HL-60/S4 (cell line): Measurements from ENCODE around the gene PYROXD2.
"Not testable (repeated sequence)": the region's sequence is repeated elsewhere in the genome, so short reads cannot be mapped to it uniquely, and the experiment has no call there.

Experiments
- in situ Hi-C: fragments of 300-500 bp; cut with MboI; formaldehyde crosslinking; loops from 2 replicates; pipeline ENCODE4 v1.14.3; 2022; ENCODE audit warnings: low sequenced_read_pairs

The PYROXD2 gene

DNA sequence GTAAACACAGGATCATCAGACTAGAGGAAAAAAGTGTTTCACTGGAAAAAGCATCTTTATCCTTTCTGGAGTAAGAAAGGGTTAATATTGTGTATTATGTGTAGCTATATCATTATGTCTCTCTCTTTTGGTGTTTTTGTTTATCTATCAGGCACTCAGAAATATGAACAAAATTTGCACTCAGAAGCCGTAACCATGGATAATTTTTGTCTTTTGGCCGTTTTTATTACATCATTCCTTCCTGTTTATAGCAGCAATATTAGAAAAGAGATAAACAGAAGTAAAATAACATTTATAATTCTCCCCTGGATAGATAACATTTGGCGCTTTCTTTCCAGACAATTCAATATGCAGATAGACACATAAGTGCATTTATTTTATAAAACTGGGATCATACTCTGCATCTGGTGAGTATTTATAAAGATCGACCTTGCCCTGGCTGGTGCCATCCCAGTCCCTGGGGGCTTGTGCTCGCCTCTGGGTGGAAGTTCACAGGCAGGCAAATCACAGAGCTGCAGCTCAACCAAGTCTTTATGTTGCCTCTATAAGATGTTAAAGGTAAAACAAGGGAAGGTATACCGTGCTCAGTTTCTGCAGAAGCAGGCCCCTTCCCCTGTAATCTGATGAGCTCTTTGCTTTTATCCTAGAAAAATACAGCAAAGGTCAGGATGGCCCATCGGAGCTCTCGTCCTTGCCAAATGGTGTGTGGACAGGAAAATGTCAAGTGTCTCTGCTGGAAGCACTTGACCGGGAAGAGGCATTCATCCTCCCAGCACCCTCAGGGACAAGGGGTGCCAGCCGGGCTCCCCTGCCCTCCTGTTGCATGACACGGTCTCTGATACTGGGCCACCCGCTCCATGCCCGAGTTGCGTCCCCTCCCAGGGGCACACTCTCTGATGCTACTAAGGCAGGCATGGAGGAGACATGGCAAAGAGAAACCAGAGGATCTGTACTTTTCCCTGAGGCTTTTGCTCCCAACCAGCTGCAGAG is 43.9 kb downstream of the PYROXD2 start:
- in situ Hi-C loops = no loop called here

DNA sequence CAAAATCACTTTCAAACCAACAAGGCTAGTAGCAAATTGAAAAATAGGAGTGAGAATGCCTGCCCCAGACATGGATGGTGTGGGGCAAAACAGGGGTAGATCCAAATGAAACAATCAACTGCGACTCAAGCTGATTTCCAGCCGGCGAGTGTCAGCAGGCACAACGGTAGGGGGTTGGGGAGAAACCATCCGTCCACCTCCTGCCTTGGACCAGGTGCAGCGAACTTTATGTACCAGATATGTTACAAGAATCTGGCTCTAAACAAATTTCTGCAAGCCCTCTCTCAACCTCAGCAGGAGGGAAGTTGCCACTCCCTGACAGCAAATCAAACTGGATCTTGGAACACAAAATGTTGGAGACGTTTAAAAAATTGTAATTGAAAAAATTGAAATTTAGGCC is 45.2 kb downstream of the PYROXD2 start:
- in situ Hi-C loops = no loop called here

DNA sequence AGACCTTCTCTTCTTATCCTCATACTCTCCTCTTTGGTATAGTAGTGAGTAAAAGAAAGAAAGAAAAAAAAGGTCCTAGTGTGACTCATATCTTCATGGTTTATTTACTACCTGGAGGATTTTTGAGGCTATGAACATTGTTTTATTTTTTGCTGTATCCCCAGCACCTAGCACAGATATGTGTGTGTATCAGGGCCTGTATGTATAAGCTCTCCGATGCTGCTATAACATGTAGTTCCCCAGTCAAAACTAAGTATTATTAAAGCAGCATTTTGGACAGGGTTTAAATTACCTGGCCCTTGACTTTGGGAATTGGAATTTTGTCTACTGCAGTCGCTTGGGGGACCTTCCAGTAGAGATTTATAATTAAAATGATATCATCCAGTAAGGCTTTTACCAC is 46.3 kb downstream of the PYROXD2 start:
- in situ Hi-C loops = no loop called here

DNA sequence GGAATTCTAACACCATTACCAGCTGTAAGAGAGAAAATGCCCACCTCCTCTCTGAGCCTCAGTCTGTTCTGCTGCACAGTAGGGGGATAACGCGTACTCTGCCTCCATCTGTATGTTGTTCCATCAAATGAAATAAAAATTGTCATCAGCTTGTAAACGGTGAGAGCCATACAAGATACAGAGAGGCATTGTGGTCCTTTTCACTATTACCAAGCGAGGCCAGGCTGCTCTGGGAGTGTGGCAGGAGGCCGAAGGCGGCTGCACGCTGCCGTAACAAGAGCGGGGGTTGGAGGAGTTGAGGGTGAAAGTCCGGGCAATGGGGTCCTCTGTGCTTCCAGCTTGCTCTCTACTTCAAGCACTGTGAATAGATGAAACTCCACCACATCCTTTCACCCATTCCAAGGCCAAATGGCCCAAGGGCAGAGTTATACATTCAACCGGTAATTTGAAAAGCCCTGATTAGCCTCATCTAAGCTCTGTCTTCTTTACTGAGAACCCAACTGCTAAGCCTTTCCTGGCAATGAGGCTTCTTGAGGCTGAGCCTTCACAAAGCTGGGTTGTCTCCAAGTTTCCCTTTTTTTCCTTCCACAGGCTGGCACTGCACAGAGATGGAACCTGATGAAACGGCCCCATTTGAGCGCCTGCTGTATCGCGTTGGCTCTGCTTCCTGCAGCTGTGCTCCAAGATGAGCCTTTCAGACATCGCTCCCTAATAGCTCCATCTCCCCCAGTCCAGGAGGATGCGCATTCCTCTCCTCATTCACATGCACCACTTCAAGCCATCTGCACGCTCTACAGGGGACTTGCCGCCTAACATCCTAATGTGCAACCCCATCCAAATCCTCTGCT is 47.2 kb downstream of the PYROXD2 start:
- in situ Hi-C loops = no loop called here

DNA sequence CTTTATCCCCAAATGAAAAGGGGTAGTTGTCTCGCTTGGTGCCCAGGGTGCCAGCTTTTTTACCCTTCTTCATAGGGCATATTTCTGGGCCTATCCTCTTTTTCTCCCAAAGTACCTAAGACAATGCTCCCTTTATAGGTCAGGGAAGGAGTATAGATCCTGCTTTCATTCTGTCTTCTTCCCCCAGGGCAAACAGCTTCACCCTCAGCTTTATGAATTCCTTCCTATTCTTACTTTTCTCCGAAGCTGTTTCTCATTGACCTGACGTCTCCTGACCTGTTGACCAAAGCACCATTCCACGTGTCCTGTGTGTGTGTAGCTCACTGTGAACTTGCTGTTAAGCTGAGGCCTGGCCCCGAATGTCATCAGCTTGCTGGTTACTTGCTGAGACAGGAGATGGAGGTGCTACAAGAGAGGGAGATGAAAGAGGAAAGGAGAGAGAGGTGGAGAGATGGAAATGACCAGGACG is 48.9 kb downstream of the PYROXD2 start:
- in situ Hi-C loops = no loop called here

DNA sequence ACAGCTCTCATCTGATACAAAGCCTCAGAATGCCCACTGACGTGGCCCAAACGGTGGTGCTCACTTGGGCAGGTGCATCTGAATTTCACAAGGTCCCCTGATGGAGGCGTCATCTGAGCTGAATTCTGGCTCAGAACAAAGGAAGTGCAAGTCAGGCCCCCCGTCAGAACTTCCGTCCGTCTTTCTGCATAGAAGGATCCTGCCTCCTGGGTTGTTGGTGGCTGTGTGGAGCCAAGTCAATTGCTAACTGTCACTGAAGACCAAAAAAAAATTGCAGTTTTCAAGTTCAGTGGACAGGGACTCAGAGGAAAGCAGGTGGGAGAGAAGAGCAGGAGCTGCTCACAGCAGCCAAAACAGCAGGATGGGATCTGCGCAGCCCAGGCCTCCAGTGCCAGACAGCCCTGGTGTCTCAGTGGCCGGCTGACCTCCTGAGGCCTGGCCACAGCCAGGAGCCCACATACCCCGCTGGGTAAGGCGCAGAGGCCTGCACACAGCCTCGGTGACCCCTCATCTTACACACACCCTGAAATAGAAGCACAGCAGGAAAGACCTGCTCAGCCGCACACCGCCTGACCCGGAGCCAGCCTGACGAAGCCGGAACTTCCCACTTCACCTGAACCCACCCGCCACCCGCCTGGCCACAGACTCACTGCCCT is 49.4 kb downstream of the PYROXD2 start:
- in situ Hi-C loops = no loop called here

DNA sequence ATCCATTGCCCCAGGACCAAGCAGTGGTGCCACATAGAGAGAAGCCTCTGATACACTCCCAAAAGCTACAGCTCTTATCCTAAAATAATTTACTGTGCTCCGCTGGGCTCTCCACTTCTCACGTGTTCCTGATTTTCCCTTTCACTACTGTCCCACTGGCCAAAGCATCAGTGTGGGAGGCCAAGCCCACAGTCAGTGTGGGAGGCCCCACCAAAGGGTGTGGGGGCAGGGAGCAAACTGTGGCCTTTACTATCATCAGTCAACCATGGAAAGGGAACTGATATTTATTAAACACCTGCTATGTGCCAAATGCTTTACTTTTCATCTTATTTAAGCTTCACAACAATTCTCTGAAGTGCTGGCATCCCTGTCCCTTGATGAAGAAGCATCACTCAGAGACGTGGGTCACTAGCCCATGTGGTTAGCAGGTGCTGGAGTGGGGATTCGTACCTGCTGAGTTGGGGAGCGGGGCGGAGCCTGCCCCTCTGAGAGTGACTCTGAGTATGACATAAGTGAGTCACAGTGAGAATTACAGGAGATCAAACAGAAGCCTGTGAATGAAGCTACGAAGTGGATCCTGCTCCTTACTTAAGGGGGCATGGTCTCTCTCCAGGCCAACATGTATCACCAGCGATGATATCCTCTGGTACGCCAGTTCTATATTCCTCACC is 50.4 kb downstream of the PYROXD2 start:
- in situ Hi-C loops = no loop called here

DNA sequence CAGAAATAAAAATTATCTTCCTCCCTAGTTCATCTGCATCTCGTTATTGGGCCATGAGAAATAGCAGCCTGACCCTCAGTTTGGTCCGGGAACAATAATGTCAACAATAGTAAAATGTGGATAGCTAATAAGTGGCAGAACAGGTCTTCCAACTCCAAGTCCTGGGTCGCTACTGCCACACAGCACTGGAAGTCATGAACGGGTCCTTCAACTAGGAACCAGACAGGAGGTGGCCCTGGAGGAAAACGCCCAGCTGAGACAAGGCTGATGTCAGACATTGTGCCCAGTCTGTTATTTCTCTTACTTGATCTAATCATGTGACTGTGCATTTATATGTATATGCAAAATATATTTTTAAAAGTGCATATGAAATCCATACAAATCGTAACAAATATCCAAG is 51.8 kb downstream of the PYROXD2 start:
- in situ Hi-C loops = no loop called here

DNA sequence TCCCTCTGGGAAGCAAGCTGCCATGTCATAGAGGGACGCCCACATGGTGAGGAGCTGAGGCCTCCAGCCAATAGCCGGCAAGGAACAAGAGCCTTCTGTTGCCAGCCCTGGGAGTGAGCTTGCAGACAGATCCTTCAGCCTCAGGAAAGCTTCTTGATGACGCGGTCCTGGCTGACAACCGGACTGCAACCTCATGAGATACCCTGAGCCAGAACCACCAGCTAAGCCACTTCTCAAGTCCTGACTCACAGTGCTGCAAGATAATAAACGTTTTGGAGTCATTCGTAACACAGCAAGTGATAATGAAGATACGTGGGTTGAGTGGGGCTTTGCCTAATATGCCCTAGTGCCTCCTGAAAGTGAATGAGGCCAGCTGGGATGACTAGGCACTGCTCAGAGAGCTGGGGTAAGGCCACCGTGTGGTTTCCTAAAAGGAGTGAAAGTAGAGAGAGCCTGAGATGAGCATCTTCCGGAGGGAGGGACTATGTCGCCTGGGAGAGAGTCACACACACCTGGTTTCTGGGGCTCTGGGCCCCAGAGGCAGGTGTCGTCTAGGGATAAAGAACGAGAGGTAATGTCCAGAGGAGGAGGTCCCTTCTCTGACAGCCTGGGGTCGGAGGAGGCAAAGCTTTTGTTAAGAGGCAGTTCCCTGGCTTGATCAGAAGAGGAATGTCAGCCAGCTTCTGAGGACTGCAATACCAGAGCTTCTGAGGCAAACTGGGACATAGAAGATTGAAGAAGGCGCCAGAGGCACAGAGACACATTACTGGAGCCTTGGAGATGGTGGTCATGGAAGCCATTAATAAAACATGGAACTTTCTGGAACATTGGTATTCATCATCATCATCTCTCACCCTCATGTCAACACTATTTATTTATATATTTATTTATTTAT is 53.6 kb downstream of the PYROXD2 start:
- in situ Hi-C loops = no loop called here

DNA sequence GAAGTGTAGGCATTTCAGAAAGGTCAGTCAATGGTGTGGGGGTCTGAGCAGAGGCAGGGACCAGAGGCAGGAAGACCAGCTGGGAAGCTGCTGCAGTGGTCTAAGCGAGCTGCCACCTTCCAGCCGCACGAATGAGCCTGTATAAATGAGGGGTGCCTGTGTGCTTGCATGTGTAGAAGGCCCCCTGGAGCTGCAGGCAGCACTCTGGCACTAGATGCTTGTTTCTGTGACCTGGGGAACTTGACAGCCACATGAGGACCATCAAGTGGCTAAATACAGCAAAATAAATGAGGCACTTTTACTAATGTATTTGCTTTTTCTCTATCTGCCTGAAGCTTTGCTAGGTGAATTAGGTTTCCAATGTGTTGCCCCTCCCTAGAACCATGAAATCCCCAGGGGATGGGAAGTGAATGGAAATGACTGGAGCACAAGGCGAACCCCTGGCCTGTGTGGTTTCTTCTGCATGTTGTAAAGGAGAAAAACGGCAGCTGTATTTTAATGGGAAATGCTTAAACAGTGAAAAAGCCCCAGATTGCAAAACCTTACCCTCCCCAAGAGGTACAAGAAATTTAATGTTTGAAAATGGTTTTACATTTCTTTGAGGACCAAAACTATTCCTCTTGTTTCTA is 57.7 kb downstream of the PYROXD2 start:
- in situ Hi-C loops = no loop called here

DNA sequence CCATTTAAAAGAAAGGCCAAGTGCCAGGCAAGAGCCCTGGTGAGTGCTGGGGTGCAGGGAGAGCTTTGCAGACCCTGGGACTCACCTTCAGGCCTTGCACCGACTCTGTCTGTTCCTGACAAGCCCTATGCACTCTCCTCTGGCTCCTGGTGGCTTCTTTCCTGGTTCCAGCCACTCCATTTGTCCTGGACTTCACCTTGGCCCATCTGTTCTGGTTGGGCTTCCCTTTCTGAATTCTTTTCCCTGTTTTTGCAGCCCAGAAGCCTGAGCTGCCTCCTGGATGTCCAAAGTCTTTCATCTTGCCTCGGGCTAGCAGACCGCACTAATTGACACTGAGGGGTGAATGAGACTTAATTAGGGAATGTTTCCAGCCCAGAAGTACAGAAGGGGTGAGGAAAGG is 60.5 kb downstream of the PYROXD2 start:
- in situ Hi-C loops = no loop called here

DNA sequence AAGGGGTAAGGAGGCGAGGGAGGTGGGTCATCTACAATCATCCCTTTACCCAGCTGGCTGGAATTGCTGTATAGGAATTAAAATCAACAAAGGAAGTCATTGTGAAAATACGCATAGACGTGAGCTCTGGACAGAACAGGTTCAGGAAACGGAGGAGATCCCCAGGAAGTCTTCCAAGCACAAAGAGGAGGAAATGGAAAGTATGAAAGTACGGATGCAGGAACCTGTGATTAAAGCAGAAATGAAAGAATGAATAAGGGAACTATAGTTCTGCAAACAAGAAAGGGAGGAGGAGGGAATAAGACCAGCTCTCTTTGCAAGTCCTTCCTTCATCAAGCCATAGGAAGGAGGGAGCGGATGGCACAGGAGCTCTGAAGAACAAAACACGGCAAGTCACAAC is 61.8 kb downstream of the PYROXD2 start:
- in situ Hi-C loops = no loop called here

DNA sequence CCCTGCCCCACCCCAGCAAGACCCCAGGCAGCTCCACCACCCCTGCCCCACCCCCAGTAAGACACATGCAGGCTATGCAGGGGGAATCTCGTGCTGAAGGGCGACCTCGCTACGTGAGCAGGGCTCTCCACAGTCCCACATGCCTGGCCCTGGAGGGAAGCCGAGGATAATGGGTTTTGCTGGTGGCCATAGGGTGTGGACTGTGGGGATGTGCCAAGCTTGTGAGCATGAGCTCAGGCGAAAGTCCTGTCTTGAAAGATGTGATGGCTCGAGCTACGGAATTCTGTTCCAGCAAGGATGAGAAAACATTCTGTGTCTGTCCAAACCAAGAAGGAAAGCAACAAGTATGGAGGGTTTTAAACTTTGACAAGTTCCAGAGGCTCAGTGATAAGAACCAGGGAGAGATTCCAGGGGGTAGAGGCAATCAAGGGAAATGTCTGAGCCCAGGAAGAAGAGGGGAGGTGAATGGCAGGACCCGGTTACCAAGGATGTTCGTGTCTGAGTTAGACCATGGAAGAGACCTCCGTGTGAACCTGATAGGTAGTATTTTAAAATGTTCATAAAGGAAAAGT is 63.1 kb downstream of the PYROXD2 start:
- in situ Hi-C loops = no loop called here

DNA sequence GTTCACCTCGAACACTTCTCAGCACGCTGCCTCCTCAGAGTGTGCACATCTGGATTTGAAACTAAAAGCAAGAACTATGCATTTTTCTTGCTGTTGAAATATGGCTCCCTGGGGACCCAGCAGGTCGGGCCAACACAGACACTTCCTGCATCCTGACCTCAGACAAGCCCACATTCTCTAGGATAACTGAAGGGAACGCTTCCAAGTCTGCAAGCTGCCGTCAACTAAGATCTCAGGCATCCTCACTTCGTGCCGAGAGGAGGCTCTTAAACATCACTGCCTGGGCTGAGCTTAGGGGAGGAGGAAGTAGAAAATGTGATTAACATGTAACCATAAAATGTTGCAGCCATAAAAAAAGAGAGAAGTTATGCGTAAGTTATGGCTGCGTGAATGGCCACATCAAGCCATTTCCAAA is 65.5 kb downstream of the PYROXD2 start:
- in situ Hi-C loops = no loop called here

DNA sequence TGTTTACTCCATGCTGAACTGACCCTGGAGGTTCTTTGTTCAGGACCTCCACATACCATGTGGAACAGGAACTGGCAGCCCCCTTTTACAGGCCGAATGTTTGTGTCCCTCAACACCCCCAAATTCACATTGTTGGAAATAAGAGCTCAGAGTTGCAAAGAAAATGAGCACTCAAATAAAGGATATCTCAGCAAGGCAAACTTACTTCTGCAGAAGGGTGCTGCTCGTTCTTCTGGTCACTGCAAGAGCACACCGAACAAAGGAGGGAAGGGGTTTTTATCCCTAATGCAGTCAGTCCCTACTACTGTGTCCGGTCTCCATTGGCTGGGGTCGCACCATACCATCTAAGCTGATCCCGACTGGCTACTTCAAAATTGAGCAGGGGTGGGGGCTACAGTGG is 68.1 kb downstream of the PYROXD2 start:
- in situ Hi-C loops = no loop called here

DNA sequence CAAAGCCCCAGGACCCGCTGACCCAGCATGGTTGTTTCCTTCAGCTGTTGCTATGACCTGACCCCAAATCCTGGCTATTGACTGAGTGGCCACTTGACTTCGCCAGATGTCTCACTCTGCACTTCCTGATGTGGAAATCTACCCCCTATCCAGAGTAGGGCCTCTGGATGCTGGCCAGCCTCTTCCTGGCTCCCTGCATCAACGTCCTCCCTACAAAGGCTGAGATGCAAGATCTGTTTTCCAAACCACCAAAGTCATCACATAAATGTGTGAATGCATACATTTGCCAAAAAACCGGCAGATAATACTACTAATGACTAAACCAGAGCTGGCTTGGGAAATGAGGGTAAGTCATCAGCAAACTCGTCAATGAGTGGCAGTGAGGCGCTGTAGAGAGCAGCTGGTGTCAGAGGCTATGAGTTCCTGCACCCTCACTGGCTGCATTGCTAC is 70.4 kb downstream of the PYROXD2 start:
- in situ Hi-C loops = no loop called here

DNA sequence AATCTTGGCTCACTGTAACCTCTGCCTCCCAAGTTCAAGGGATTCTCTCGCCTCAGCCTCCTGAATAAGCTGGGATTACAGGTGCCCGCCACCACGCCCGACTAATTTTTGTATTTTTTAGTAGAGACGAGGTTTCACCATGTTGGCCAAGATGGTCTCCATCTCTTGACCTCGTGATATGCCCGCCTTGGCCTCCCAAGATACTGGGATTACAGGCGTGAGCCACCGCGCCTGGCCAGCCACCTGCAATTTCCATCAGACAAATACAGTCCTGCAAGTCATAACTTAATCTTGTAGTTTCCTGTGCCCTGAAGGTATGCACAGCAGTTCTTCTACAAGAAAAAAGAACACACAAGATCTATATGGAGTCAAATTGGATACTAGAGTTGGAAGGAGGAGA is 73.3 kb downstream of the PYROXD2 start:
- in situ Hi-C loops = not testable (repeated sequence)

DNA sequence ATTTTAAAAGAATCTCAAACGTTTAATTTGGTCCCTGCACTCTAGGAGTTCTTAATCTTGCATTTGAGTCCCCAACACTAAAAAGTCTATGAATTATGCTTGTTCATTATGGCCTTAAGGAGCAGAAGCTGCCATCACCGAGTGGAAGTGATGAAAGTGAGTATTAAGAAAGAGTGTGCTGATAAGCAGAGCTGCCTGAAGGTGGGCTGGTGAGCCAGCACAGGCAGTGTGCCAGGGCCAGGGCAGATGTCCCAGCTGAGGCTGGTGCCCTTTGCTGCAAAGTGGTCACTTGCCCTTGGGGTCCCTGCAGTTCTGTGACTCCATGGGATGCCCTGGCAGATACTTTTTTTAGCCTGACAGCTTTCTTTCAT is 74.1 kb downstream of the PYROXD2 start:
- in situ Hi-C loops = no loop called here
